HG03135 (cell line): ENCODE data around the gene YKT6.

Experiments
- ATAC-seq: cut with Tn5 transposase; IDR thresholded peaks from one replicate; pipeline ENCODE4 v1.9.1; 2021; ENCODE audit warnings: mild to moderate bottlenecking, moderate library complexity; ENCODE audit not compliant: unreplicated experiment

The YKT6 gene

DNA sequence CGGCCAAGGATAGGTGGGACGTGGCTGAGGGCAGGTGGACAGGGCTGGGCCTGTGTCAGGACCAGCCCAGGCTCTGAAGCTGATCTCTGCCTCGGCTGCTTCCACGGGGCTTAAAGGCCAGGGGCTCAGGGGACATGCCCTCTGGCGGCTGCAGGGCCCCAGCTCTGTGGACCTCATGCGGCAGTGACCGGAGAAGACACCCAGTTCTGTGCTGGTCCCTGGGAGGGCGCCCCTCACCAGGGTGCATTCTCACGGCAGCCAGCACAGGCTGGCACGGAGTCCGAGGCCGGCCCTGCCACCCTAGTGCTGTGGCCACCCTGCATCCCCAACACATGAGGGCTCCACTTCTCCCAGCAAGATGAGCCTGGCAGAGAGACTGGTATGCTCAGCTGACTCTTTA, 30.3 kb downstream of the YKT6 start:
- no peak for ATAC-seq

- no peak for ATAC-seq
Observed at GRCh38 chr7:44232396-44232795, 31.6 kb downstream of the YKT6 start.

DNA sequence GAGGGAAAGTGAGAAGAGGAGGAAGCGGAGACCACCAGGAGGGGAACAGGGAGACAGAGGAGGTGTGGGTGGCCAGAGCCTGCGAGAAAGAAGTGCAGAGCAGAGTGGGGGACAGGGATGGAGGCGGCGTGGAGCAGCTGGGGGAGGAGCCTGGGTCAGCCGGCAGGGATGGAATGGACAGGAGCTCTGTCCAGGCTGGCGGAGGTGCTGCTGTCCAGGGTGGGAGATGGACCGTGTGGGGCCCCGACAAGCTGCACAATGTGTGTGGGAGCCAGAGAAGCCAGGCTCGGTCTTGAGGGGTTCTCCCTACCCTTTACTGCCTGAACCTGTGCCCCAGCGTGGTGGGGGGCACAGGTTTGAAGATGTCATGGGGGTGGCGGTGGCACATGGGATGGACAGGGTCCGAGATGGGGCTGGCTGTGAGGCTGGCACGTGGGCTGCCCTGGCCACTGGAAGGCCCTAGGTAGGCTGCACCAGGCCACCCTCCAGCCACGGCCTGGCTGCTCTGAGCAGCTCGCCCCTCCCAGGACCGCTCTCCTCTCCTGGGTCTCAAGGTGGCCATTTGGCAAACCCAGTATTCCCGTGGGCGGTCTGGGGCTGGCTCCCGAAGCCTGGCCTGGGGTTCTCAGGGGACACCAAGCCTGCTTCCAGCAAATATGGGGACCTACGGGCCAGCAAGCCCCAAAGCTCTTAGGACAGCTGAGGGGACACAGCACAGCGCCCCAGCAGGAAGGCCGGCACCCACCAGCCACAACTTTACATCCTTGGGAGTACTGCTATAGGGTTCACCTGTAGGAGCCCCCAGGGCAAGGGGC, 32.3 kb downstream of the YKT6 start:
- ATAC-seq: no peak

DNA sequence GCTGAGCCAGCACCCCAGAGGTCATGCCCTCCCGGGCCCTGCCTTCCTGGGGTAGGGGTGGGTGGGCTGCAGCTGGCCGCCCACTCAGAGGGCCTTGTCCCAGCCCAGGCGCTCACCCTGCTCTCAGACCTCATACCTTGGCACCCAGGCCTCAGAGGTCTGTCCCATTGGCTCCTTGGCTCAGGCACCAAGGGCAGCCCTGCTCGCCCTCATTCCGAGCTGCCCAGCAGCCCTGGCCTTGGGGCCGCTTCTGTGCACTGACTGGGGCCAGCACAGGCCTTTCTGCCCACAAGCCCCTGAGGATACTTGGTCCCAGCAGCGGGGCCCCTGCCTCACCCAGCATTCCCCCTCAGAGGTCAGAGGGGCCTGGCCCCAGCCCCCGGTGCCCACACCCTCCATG, 34.3 kb downstream of the YKT6 start:
- ATAC-seq: no peak

GRCh38 chr7:44235582-44236332, 35.0 kb downstream of the YKT6 start:
- ATAC-seq: no peak

- no peak for ATAC-seq
Observed at GRCh38 chr7:44236333-44236728, 35.6 kb downstream of the YKT6 start.

GRCh38 chr7:44237696-44238095, 36.9 kb downstream of the YKT6 start:
- ATAC-seq: no peak

DNA sequence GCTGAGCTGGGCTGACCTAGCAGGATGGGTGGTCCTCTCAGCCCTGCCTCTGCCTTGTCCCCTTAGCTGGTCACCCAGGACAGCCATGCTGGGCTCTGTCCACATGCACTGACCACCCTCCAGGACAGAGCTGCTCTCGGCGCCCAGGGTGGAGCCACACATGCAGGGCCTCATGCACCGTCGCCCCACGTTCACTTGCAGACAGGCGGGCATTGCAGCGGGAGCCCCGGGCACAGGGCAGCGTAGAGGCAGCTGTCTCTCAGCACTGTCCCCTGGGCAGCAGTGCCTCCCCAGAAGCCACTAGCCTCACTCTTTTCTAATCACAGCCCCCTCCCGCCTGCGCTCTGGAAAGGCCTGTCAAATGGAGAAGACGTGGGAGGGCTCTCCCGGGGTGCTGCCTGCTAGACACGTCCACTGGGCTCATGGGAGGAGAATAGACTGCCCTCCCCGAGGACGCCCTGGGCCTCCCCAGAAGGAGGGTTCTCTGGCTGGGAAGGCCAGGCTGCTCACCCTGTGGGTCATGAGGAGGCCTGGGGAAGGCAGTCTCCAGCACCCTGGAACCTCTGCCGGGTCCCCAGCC, 37.4 kb downstream of the YKT6 start:
- no peak for ATAC-seq

- ATAC-seq: no peak
Observed at GRCh38 chr7:44239361-44239760, 38.6 kb downstream of the YKT6 start.

- ATAC-seq: no peak
Observed at GRCh38 chr7:44240376-44240775, 39.6 kb downstream of the YKT6 start.

DNA sequence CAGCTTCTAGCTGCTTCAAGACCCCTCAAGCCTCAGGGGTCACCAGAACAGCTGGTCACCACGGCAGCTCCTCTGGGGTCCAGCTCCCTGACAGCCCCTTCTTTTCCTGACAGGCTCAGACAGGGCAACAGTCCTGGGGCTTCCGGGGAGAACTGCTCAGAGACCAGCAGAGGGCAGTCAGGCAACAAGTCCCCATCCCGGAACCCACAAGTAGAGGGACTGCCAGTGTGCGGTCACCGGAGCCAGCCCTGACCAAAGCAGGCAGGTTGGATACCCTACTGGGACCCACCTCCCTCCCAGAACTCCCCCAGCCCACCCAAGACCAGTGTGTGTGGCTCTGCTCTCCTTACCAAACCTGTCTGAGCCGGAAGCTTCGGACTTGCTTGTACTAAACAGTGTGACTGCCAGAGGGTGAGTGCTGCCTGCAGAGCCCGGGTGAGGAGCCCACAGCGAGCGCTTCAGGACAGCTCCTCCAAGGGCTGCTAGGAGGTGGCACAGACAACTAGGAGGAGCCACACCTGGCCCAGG, 40.3 kb downstream of the YKT6 start:
- peak; percentile 58 for ATAC-seq

DNA sequence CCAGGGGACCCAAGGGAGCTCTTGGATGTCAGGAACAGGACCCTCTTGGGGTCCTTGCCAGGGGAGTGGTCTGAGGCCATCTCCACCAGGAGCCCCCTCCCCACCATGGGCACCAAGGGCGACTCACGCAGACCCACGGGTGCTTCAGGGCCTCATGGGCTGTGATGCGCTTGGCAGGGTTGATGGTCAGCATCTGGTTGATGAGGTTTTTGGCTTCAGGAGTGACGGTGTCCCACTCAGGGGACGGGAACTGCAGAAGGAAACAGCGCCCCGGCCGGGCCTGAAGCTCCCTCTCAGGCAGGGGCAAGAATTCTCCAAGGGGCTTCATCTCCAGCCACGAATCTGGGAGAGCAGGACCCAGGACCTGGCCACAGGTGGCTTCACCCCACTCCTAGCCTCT, 41.3 kb downstream of the YKT6 start:
- no peak for ATAC-seq

GRCh38 chr7:44244282-44244681, 43.5 kb downstream of the YKT6 start:
- no peak for ATAC-seq

DNA sequence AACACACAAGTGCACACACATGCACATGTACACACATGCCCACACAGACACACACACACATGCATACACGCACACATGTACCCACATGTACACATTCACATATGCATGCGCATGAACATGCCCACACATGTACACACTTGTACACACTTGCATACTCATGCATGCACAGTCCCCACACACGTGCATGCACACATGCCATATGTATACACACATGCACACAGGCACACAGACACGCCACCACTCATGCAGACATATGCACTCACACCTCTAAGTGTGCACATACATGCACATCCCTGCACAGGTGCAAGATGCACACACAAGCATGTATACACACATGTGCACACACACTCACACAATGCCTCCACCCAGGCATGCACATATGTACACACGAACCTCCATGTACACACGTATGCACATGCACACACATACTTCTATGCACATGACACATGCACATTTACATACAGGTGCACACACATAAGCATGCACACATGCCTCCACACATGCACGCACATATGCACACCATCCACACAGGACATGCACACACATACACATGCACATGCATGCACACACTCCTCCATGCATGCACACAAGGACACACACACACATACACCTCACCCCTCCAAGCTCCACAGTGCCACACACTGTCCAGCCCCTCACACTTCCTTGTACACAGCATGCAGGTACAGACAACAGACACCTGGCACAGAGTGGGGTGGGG, 45.8 kb downstream of the YKT6 start:
- ATAC-seq: no peak

GRCh38 chr7:44247868-44248651, 47.3 kb downstream of the YKT6 start:
- no peak for ATAC-seq

DNA sequence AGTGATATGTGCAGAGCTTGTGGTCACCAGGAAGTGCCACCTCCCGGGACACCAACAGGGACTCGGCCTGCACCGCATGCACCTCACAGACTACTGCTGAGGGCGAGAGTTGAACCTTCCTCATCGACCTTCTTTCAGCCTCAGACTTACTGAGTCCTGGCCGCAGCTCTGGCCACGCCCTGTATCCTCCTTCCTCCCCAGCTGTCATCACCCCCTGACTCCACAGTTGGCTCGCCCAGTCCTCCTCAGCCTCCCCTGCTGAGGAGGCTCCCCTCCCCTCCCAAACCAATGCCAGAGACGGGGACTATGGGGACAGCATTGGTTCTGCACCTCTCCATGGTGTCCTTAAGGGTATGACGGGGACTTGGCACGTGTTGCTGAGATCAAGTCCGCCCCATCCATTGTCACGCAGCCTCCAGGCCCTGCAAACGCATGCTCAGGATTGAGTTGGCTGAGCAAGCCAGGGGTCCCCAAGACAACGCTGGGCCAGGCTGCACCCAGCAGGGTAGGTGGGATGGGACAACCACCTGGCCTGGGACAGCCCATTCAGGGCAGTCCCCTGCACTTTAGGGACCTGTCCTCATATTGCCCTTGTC, 49.0 kb downstream of the YKT6 start:
- ATAC-seq: no peak

DNA sequence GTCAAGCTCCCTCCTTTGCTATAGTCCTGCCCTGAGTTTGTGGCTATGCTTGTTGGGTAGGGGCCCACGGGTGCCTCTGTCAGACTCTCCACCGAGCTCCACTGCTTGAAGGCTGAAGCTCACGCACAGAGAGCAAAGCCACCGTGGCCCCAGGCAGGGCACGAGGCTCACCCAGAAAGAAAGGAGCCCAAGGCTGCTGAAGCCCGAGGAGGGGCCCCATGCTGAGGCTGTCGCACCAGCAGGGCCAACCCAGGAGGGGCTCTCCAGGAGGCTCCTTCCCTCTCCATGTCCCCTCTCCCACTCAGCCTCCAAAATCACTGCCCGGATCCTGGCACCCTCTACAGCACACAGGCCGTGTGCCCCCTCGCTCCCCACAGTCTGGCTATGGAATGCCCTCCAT, 50.5 kb downstream of the YKT6 start:
- ATAC-seq: no peak

DNA sequence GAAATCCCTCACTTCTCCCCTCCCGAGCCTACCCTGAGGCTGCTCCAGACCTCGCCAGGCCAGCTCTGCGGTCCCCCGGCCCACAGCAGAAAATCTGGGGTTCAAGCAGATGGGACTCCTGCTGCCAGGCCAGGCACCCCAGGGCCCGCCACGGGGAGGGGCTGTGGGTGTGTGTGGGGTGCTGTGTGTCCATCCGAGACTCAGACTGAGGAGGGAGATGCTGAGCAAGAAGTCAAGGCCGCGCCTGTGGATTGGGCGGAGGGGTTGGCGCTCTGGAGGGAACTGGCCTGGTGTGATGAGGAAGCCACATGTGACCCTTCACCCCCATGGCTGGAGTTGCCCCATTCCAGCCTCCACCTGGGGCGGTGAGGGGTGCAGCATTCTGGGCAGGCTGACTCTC, 51.1 kb downstream of the YKT6 start:
- ATAC-seq: no peak

DNA sequence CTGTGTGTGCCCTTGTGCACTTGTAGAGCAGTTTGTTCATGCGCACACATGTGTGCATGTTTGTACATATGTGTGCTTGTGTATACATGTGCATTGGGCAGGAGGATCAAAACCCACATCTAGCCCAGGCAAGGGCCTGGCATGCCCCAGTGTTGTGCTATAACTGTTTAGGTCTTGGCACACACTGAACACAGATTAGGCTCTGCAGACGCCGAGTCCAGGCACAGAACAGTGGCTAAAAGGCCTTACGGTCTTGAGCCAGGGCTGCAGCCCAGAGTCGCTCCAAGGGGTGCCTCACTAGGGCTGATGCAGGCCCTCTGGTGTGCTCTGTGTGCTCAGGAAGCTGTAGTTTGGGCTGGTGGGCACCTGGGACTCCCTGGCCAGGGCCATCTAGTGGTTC, 55.7 kb downstream of the YKT6 start:
- no peak for ATAC-seq

DNA sequence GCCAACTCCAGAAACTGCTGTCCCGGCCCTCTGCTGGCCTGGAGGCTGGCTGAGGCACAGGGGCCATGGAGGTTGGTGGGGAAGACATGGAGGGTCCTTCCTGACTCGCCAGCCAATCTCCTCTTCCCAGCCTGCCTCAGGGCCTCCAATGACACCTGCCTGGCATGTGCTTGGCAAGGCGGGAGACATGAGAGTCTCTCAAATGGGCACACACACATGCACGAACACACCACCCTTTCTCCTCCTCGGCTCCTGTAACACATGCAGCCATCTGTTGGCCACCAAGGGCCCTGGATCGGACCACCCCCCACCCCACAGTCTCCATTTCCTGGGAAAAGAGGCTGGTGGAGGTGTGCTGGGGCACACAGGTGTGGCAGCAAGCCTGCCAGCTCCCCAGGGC, 56.4 kb downstream of the YKT6 start:
- ATAC-seq: no peak
